H9 (cell line): ENCODE measurements around the gene FALEC. TPM values are rescaled to one million over a fixed set of nuclear protein-coding genes. Genes with fewer than 3 reads are reported as not detected.

Experiments used
- DNase-seq: peaks from one replicate; pipeline ENCODE4 v3.0.0-alpha.2; 2017
- H2AFZ ChIP-seq: one replicate; pipeline ENCODE4 v1.6.1; 2013; ENCODE audit warnings: mild to moderate bottlenecking, low read length, control low read depth, moderate library complexity
- H2AK5ac ChIP-seq: 2 replicates; pipeline ENCODE4 v1.6.1; 2013; ENCODE audit warnings: low read length, control low read depth, mixed read lengths; ENCODE audit not compliant: insufficient read length
- H2BK120ac ChIP-seq: one replicate; pipeline ENCODE4 v1.6.1; 2013; ENCODE audit warnings: low read depth, mild to moderate bottlenecking, low read length, control low read depth, inconsistent platforms; ENCODE audit not compliant: poor library complexity, severe bottlenecking
- H2BK12ac ChIP-seq: 2 replicates; pipeline ENCODE4 v1.6.1; 2013; ENCODE audit warnings: low read length, control low read depth, mixed read lengths, low read depth; ENCODE audit not compliant: insufficient read length
- H2BK15ac ChIP-seq: 2 replicates; pipeline ENCODE4 v1.6.1; 2013; ENCODE audit warnings: low read depth, low read length, control low read depth
- H2BK20ac ChIP-seq: one replicate; pipeline ENCODE4 v1.6.1; 2013; ENCODE audit warnings: low read depth, mild to moderate bottlenecking, low read length, control low read depth, inconsistent platforms; ENCODE audit not compliant: poor library complexity, severe bottlenecking
- H2BK5ac ChIP-seq: 2 replicates; pipeline ENCODE4 v1.6.1; 2013; ENCODE audit warnings: low read length, control low read depth, mixed read lengths; ENCODE audit not compliant: insufficient read length
- H3K14ac ChIP-seq: 2 replicates; pipeline ENCODE4 v1.6.1; 2013; ENCODE audit warnings: low read length, control low read depth; ENCODE audit not compliant: insufficient read depth
- H3K18ac ChIP-seq: 2 replicates; pipeline ENCODE4 v1.6.1; 2013; ENCODE audit warnings: low read depth, mild to moderate bottlenecking, mixed read lengths, low read length, control low read depth; ENCODE audit not compliant: insufficient read length
- H3K23ac ChIP-seq: 2 replicates; pipeline ENCODE4 v1.6.1; 2013; ENCODE audit warnings: low read length, control low read depth, mixed read lengths, low read depth; ENCODE audit not compliant: insufficient read length
- H3K23me2 ChIP-seq: 2 replicates; pipeline ENCODE4 v1.6.1; 2013; ENCODE audit warnings: low read depth, mild to moderate bottlenecking, mixed read lengths, low read length, control low read depth; ENCODE audit not compliant: insufficient read length, poor library complexity, severe bottlenecking
- H3K27ac ChIP-seq: 2 replicates; pipeline ENCODE4 v1.5.1; 2013; ENCODE audit warnings: low read length, control low read depth, mixed read lengths, low read depth; ENCODE audit not compliant: insufficient read length
- H3K27me3 ChIP-seq: 2 replicates; pipeline ENCODE4 v1.6.1; 2013; ENCODE audit warnings: low read length, control low read depth, inconsistent platforms; ENCODE audit not compliant: insufficient read depth
- H3K4ac ChIP-seq: 2 replicates; pipeline ENCODE4 v1.6.1; 2013; ENCODE audit warnings: low read depth, mild to moderate bottlenecking, control low read depth, inconsistent platforms, low read length, moderate library complexity
- H3K4me1 ChIP-seq: 2 replicates; pipeline ENCODE4 v1.6.1; 2013; ENCODE audit warnings: low read length, control low read depth, inconsistent platforms; ENCODE audit not compliant: insufficient read depth
- H3K4me2 ChIP-seq: 2 replicates; pipeline ENCODE4 v1.6.1; 2013; ENCODE audit warnings: low read length, control low read depth, mixed read lengths; ENCODE audit not compliant: insufficient read length, insufficient read depth
- H3K56ac ChIP-seq: 2 replicates; pipeline ENCODE4 v1.6.1; 2013; ENCODE audit warnings: low read depth, mild to moderate bottlenecking, mixed read lengths, low read length, control low read depth; ENCODE audit not compliant: insufficient read length
- H3K79me1 ChIP-seq: 2 replicates; pipeline ENCODE4 v1.6.1; 2013; ENCODE audit warnings: low read depth, mild to moderate bottlenecking, moderate library complexity, low read length, control low read depth, inconsistent platforms; ENCODE audit not compliant: insufficient read depth, poor library complexity, severe bottlenecking
- H3K79me2 ChIP-seq: 2 replicates; pipeline ENCODE4 v1.6.1; 2013; ENCODE audit warnings: low read length, control low read depth, inconsistent platforms; ENCODE audit not compliant: insufficient read depth
- H3K9ac ChIP-seq: 2 replicates; pipeline ENCODE4 v1.6.1; 2013; ENCODE audit warnings: low read length, control low read depth, mixed read lengths; ENCODE audit not compliant: insufficient read length; ENCODE audit errors: extremely low read depth
- H3K9me3 ChIP-seq: one replicate; pipeline ENCODE4 v1.6.1; 2013; ENCODE audit warnings: low read depth, low read length, inconsistent platforms; ENCODE audit not compliant: control insufficient read depth
- H3T11ph ChIP-seq: one replicate; pipeline ENCODE4 v1.6.1; 2013; ENCODE audit warnings: mild to moderate bottlenecking, low read length, control low read depth, inconsistent platforms
- H4K20me1 ChIP-seq: one replicate; pipeline ENCODE4 v1.6.1; 2013; ENCODE audit not compliant: control insufficient read depth, insufficient read length, insufficient read depth
- H4K5ac ChIP-seq: 2 replicates; pipeline ENCODE4 v1.6.1; 2013; ENCODE audit warnings: low read depth, mild to moderate bottlenecking, mixed read lengths, low read length, control low read depth; ENCODE audit not compliant: insufficient read length
- H4K8ac ChIP-seq: replicated peaks from 2 replicates; pipeline ENCODE4 v1.6.1; 2013; ENCODE audit warnings: low read length, control low read depth, mixed read lengths, low read depth; ENCODE audit not compliant: insufficient read length
- H4K91ac ChIP-seq: 2 replicates; pipeline ENCODE4 v1.6.1; 2013; ENCODE audit warnings: low read depth, mild to moderate bottlenecking, moderate library complexity, mixed read lengths, low read length, control low read depth; ENCODE audit not compliant: insufficient read length
- H3K27ac Mint-ChIP-seq, 3 experiments: 2 replicates in 2 of 3; 3 replicates in 1 of 3; pipeline ENCODE4 v1.8.0; 2020 to 2021; ENCODE audit warnings: mixed read lengths in 3 of 3, mild to moderate bottlenecking in 1 of 3, moderate library complexity in 1 of 3
- H3K27me3 Mint-ChIP-seq: 2 replicates; pipeline ENCODE4 v1.8.0; 2021; ENCODE audit warnings: low read depth, mild to moderate bottlenecking, moderate library complexity, mixed read lengths
- H3K36me3 Mint-ChIP-seq, 3 experiments: 2 replicates in 2 of 3; 3 replicates in 1 of 3; pipeline ENCODE4 v1.8.0; 2020 to 2021; ENCODE audit warnings: low read depth in 3 of 3, mixed read lengths in 3 of 3; ENCODE audit not compliant: insufficient read depth in 1 of 3
- H3K4me1 Mint-ChIP-seq, 2 experiments: 2 replicates each; pipeline ENCODE4 v1.8.0; 2020; ENCODE audit warnings: mixed read lengths in 2 of 2
- H3K4me3 Mint-ChIP-seq, 2 experiments: 2 replicates in 1 of 2; 3 replicates in 1 of 2; pipeline ENCODE4 v1.8.0; 2020 to 2021; ENCODE audit warnings: mild to moderate bottlenecking in 2 of 2, mixed read lengths in 2 of 2, moderate library complexity in 1 of 2
- H3K9me3 Mint-ChIP-seq, 2 experiments: 2 replicates in 1 of 2; 3 replicates in 1 of 2; pipeline ENCODE4 v1.8.0; 2020; ENCODE audit warnings: mild to moderate bottlenecking in 2 of 2, mixed read lengths in 2 of 2, moderate library complexity in 1 of 2
- WGBS: extraction: QIAGEN DNeasy Blood & Tissue Kit; methylation state at CpG from one replicate; pipeline ENCODE4 v1.1.7; 2013; ENCODE audit warnings: missing lambda C conversion rate, low lambda C conversion rate, mixed read lengths; ENCODE audit not compliant: insufficient read length; ENCODE audit errors: extremely low coverage; 5-methylcytosine and 5-hydroxymethylcytosine counted together
- microRNA-seq: library from miRNA; unstranded; fragments of <30 nt; microRNA quantifications from one replicate; pipeline ENCODE4, GENCODE V29; 2020; ENCODE audit warnings: borderline microRNAs expressed
- total RNA-seq: library from RNA; stranded (reverse); gene quantifications from 2 replicates; pipeline ENCODE4 v1.2.1, GENCODE V29; 2021
- TF ChIP-seq, protein P1 (sequence below): fragments of 200-600 bp; sonication (generic); conservative IDR thresholded peaks from 3 replicates; pipeline ENCODE4 v1.8.0; 2021; ENCODE audit warnings: antibody characterized with exemption, mild to moderate bottlenecking

The FALEC gene
- total RNA-seq, 1 experiment from 2014 or later, result not detected

DNA sequence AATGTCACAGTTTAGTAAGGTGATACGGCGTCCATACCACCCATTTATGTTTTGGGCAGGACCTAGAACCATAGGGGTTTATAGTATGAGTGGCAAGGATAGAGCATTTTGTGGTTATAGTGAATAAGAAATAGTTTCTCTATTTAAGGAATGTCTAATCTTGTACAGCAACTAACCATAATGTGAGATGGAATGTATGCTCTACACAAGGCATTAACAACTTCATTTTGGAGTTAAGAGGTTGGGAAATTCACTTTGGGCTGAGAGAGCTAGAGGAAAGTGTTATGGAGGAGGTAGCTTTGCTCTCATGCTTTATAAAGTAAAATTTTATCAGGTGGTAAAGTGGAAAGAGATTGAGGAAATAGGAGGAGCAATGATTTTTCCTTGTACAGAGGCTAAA, 66.8 kb downstream of the FALEC start:
- Mint-ChIP-seq H3K27me3 (peaks cover 3% of the 10 kb centered on the region; the same call in 1 of the 2 replicates), H3K4me1 (peaks cover 9 to 16% of the 10 kb centered on the region in 2 experiments), H3K4me3 (no peak overlapping the region), H3K36me3 (peaks cover 19 to 22% (median 19%) of the 10 kb centered on the region in 3 experiments), H3K9me3 (peaks cover 6 to 15% of the 10 kb centered on the region in 2 experiments; a peak in 4 of 5 replicates), H3K27ac (no peak overlapping the region)
- no peak overlapping the region for H2BK20ac ChIP-seq
- no peak overlapping the region for H3K23ac ChIP-seq
- peaks cover 2% of the 10 kb centered on the region; the same call in 1 of the 2 replicates for H3K4me1 ChIP-seq
- peaks cover under 1% of the 10 kb centered on the region for H3K23me2 ChIP-seq
- H3K79me1 ChIP-seq, result no peaks in the 10 kb centered on the region
- H3K56ac ChIP-seq, result no peak overlapping the region
- no peak overlapping the region for H3K18ac ChIP-seq
- no peak overlapping the region for H2BK12ac ChIP-seq
- WGBS, result no CpG with 5 or more reads among the region's 2 CpGs
- H3K27me3 ChIP-seq, result no peaks in the 10 kb centered on the region
- H2AFZ ChIP-seq, result no peak overlapping the region
- no peak overlapping the region for H3K27ac ChIP-seq
- H3K9me3 ChIP-seq, result no peaks in the 10 kb centered on the region
- peaks cover 14% of the 10 kb centered on the region for H3K79me2 ChIP-seq
- DNase-seq, result no peak
- H2BK120ac ChIP-seq, result no peak overlapping the region
- no peak overlapping the region for H2BK5ac ChIP-seq
- H3K4me2 ChIP-seq, result no peak overlapping the region
- no peak overlapping the region for H4K5ac ChIP-seq
- no peak overlapping the region for H4K91ac ChIP-seq
- no peak overlapping the region for H2AK5ac ChIP-seq
- no peak overlapping the region for H2BK15ac ChIP-seq
- H3T11ph ChIP-seq, result no peak overlapping the region
- TF ChIP-seq, protein P1, sequence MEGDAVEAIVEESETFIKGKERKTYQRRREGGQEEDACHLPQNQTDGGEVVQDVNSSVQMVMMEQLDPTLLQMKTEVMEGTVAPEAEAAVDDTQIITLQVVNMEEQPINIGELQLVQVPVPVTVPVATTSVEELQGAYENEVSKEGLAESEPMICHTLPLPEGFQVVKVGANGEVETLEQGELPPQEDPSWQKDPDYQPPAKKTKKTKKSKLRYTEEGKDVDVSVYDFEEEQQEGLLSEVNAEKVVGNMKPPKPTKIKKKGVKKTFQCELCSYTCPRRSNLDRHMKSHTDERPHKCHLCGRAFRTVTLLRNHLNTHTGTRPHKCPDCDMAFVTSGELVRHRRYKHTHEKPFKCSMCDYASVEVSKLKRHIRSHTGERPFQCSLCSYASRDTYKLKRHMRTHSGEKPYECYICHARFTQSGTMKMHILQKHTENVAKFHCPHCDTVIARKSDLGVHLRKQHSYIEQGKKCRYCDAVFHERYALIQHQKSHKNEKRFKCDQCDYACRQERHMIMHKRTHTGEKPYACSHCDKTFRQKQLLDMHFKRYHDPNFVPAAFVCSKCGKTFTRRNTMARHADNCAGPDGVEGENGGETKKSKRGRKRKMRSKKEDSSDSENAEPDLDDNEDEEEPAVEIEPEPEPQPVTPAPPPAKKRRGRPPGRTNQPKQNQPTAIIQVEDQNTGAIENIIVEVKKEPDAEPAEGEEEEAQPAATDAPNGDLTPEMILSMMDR, result no peak
- no peak overlapping the region for H3K4ac ChIP-seq
- H4K20me1 ChIP-seq, result no peaks in the 10 kb centered on the region
- H4K8ac ChIP-seq, result no peak overlapping the region
- no peak overlapping the region for H3K9ac ChIP-seq
- no peak overlapping the region for H3K14ac ChIP-seq

Small RNA genes lying within 50 kb of the gene (microRNA-seq; reads per million reads assigned to microRNA genes)
- not detected for gene MIR4257
- not detected for gene MIR6878

Other genes with a start within 250 kb of the FALEC start
- gene APH1A, start 246.7 kb upstream of the FALEC start, total RNA-seq, result 113 and 115 TPM in 2 replicates
- gene C1orf54, start 243.0 kb upstream of the FALEC start, total RNA-seq, result 20.8 and 21.3 TPM in 2 replicates
- gene CIART, start 233.2 kb upstream of the FALEC start, total RNA-seq, result 15.6 TPM in 2 replicates
- 113 and 114 TPM in 2 replicates for gene MRPS21, start 221.9 kb upstream of the FALEC start, total RNA-seq
- gene PRPF3, start 194.2 kb upstream of the FALEC start, total RNA-seq, result 82.3 and 86.1 TPM in 2 replicates
- 37.9 and 39.0 TPM in 2 replicates for gene RPRD2, start 151.6 kb upstream of the FALEC start, total RNA-seq
- 36.5 and 38.8 TPM in 2 replicates for gene TARS2, start 28.3 kb upstream of the FALEC start, total RNA-seq
- gene ECM1, start 7.6 kb upstream of the FALEC start, total RNA-seq, result 0.88 and 1.4 TPM in 2 replicates
- gene ADAMTSL4, start 33.7 kb downstream of the FALEC start, total RNA-seq, result 4.6 and 6.1 TPM in 2 replicates
- gene MCL1, start 63.9 kb downstream of the FALEC start, total RNA-seq, result 247 and 250 TPM in 2 replicates
- 212 and 218 TPM in 2 replicates for gene ENSA, start 113.9 kb downstream of the FALEC start, total RNA-seq
- 30.0 and 30.5 TPM in 2 replicates for gene GOLPH3L, start 181.4 kb downstream of the FALEC start, total RNA-seq
- not detected in 2 replicates for gene HORMAD1, start 205.1 kb downstream of the FALEC start, total RNA-seq